Right atrium auricular region (tissue), 2 donors: ENCODE results near the gene SLC2A11. TPM values are rescaled to one million over a fixed set of nuclear protein-coding genes. Genes with fewer than 3 reads are reported as not detected.
"Not testable (repeated sequence)": the region's sequence is repeated elsewhere in the genome, so short reads cannot be mapped to it uniquely, and the experiment has no call there.

Experiments
- DNase-seq: peaks from one replicate; pipeline ENCODE4 v3.0.0-alpha.2; 2019; ENCODE audit warnings: low spot score
- H3K27ac ChIP-seq, 2 donors: fragments of 200-600 bp; sonication (generic); 1 replicate in 1 of 2; 2 replicates in 1 of 2; pipeline ENCODE4 v1.5.1; 2016 to 2019
- H3K27me3 ChIP-seq, 2 donors: fragments of 200-600 bp; sonication (generic); one replicate each; pipeline versions ENCODE4 v1.5.1 to v1.6.0; 2017 to 2019
- H3K36me3 ChIP-seq: fragments of 200-600 bp; sonication (generic); one replicate; pipeline ENCODE4 v1.5.1; 2016
- H3K4me1 ChIP-seq, 2 donors: fragments of 200-600 bp; sonication (generic); one replicate each; pipeline versions ENCODE4 v1.5.1 to v1.6.0; 2017 to 2019
- H3K4me3 ChIP-seq, 2 donors: fragments of 200-600 bp; sonication (generic); 1 replicate in 1 of 2; 2 replicates in 1 of 2; pipeline ENCODE4 v1.5.1; 2017 to 2019; ENCODE audit warnings: mild to moderate bottlenecking in 1 of 2, moderate library complexity in 1 of 2
- H3K9me3 ChIP-seq, 2 donors: fragments of 200-600 bp; sonication (generic); one replicate each; pipeline ENCODE4 v1.5.1; 2019
- total RNA-seq, 2 donors: library from RNA; depleted of rRNA; stranded (reverse); fragments of >200 nt; gene quantifications; one replicate each; pipeline ENCODE4 v1.1.0, GENCODE V29; 2016
- TF ChIP-seq, protein P1 (sequence below), 2 donors: fragments of 200-600 bp; sonication (generic); IDR thresholded peaks; one replicate each; pipeline ENCODE4 v1.5.1; 2019; ENCODE audit warnings: antibody characterized with exemption in 2 of 2

Gene SLC2A11
- total RNA-seq, 2 donors from 2014 or later = 10.6 to 15.5 TPM

DNA sequence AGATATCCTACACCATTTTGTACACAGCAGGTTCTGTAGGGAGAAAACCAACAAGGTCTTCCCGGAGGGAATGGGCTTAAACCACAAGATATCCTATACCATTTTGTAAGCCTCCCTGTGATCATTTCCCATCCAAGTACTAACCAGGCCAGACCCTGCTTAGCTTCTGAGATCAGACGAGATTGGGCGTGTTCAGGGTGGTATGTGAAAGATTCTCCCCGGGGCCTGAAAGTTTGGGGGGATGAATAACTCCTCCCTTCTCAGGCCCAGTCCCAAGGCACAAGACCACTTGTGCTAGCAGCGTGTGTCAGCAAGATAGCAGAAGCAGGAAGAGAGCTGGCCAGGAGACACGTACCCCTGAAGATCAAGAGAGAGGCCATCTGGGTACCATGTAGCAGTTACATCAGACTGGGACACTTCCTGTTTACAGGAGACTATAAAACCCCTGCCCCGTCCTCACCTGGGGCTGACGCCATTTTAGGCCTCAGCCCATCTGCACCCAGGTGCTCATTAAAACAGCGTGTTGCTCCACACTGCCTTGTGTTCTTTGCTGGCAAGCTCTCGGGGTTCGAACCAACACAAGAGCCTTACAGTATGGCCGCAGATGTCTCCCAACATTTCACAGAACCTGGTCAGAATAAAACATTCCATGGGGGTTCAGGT is 53.8 kb downstream of the SLC2A11 start:
- Histone ChIP-seq H3K27ac (no peak overlapping the region), H3K4me3 (no peak overlapping the region), H3K27me3 (no peaks in the 10 kb centered on the region), H3K36me3 (no peaks in the 10 kb centered on the region), H3K9me3 (no peaks in the 10 kb centered on the region), H3K4me1 (peaks cover 0 to 16% of the 10 kb centered on the region in 2 donors)
- TF ChIP-seq, protein P1, sequence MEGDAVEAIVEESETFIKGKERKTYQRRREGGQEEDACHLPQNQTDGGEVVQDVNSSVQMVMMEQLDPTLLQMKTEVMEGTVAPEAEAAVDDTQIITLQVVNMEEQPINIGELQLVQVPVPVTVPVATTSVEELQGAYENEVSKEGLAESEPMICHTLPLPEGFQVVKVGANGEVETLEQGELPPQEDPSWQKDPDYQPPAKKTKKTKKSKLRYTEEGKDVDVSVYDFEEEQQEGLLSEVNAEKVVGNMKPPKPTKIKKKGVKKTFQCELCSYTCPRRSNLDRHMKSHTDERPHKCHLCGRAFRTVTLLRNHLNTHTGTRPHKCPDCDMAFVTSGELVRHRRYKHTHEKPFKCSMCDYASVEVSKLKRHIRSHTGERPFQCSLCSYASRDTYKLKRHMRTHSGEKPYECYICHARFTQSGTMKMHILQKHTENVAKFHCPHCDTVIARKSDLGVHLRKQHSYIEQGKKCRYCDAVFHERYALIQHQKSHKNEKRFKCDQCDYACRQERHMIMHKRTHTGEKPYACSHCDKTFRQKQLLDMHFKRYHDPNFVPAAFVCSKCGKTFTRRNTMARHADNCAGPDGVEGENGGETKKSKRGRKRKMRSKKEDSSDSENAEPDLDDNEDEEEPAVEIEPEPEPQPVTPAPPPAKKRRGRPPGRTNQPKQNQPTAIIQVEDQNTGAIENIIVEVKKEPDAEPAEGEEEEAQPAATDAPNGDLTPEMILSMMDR (IDR thresholded peaks at IDR 0.05) = no peak
- no peak for DNase-seq

DNA sequence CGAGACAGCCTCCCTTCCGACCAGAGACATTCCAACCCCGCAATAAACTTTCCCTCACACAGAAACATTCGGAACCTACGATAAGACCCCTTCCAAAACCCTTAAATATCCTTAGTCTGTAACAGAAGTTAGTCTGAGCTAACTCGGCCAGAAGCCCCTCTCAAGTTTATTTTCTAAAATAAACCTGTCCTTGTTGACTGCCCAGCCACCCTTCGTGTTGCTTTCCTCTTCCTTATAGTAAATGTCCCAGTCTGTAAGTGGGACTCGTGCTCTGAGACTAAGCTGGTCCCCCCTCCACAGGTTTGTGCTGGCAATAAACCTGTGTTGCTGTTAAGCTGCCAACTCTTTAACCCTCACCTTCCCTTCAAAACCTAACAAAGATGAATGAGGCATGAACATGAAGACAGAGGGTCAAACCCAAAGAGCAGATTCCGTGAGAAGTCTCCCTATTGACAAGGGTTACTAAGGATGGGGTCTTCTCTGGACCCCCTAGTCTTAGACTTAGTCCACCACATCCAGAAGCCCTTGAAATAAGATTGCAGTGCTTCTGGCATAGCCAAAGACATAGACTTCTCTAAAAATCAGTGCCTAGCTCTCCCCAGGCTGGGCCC is 54.7 kb downstream of the SLC2A11 start:
- TF ChIP-seq, protein P1 (IDR thresholded peaks at IDR 0.05) = no peak
- Histone ChIP-seq H3K27me3 (no peaks in the 10 kb centered on the region), H3K9me3 (no peaks in the 10 kb centered on the region), H3K27ac (no peak overlapping the region), H3K4me3 (no peak overlapping the region), H3K36me3 (no peaks in the 10 kb centered on the region), H3K4me1 (peaks cover 0 to 16% of the 10 kb centered on the region in 2 donors)
- peak; percentile 18 for DNase-seq

- H3K27me3 ChIP-seq = no peaks in the 10 kb centered on the region
- peak overlapping the region; percentile 46 to 60 for H3K4me3 ChIP-seq
- peak; percentile 51 for DNase-seq
- H3K4me1 ChIP-seq = peaks cover 0 to 16% of the 10 kb centered on the region in 2 donors
- H3K27ac ChIP-seq = peak overlapping the region; percentile 78 to 85
- TF ChIP-seq, protein P1 (IDR thresholded peaks at IDR 0.05) = no peak
- no peaks in the 10 kb centered on the region for H3K36me3 ChIP-seq
- H3K9me3 ChIP-seq = no peaks in the 10 kb centered on the region
Measured at GRCh38 chr22:23913306-23913660, 55.6 kb downstream of the SLC2A11 start.

GRCh38 chr22:23913661-23914353 is 56.1 kb downstream of the SLC2A11 start:
- DNase-seq = peak; percentile 99
- Histone ChIP-seq H3K9me3 (no peaks in the 10 kb centered on the region), H3K36me3 (no peaks in the 10 kb centered on the region), H3K27me3 (no peaks in the 10 kb centered on the region), H3K27ac (peak overlapping the region; percentile 78 to 85), H3K4me1 (peaks cover 0 to 14% of the 10 kb centered on the region in 2 donors), H3K4me3 (peak overlapping the region; percentile 46 to 60)
- TF ChIP-seq, protein P1 (IDR thresholded peaks at IDR 0.05) = no peak

DNA sequence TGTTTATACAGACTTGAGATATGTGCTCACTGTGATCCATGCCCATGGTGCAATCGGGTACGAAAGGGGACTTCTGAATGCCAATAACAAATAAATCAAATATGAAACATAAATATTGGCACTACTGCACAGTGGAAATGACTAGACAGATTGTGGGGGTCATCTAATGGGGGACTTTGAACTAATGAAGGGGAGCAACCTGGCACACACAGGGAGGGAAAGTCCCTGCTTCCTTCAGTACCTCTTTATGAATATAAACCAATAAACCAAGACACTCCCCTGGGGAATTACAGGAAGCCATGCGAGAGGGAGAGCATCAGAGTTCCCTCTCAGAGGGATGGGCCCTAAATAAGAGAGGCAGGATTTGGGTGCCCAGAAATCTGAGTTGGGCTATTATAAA is 57.6 kb downstream of the SLC2A11 start:
- H3K27me3 ChIP-seq = no peaks in the 10 kb centered on the region
- H3K4me1 ChIP-seq = peaks cover 0 to 7% of the 10 kb centered on the region in 2 donors
- H3K27ac ChIP-seq = peak overlapping the region in 1 of 2 donors; percentile 85
- H3K4me3 ChIP-seq = no peak overlapping the region
- no peaks in the 10 kb centered on the region for H3K36me3 ChIP-seq
- peak; percentile 26 for DNase-seq
- no peaks in the 10 kb centered on the region for H3K9me3 ChIP-seq
- TF ChIP-seq, protein P1 (IDR thresholded peaks at IDR 0.05) = no peak

- H3K27me3 ChIP-seq, DNase-seq, H3K4me1 ChIP-seq, H3K27ac ChIP-seq, H3K9me3 ChIP-seq, H3K4me3 ChIP-seq: not testable (repeated sequence)
- H3K36me3 ChIP-seq = peaks cover 29% of the 10 kb centered on the region
Measured at GRCh38 chr22:23920267-23920611, 62.6 kb downstream of the SLC2A11 start.

DNA sequence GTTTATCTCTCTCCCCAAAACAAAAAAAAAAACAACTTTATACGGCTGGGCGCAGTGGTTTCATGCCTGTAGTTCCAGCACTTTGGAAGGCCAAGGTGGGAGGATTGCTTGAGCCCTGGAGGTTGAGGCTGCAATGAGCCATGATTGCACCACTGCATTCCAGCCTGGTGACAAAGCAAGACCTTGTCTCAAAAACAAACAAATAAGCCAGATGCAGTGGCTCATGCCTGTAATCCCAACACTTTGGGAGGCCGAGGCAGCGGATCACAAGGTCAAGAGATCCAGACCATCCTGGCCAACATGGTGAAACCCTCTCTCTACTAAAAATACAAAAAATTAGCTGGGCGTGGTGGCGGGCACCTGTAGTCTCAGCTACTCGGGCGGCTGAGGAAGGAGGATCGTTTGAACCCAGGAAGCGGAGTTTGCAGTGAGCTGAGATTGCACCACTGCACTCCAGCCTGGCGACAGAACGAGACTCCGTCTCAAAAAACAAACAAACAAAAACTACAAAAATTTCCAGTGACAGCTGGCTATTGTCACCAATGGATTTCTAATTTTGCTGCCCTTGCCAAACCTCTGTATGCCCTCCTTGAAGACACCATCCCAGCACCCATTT is 64.0 kb downstream of the SLC2A11 start:
- H3K27ac ChIP-seq, H3K4me3 ChIP-seq, H3K9me3 ChIP-seq, H3K4me1 ChIP-seq, H3K27me3 ChIP-seq: not testable (repeated sequence)
- peak; percentile 59 for DNase-seq
- H3K36me3 ChIP-seq = peaks cover 39% of the 10 kb centered on the region
